DMS153 treated with DMSO at 0.1 percent for 48 hours (cell line): ENCODE data around the gene PLPP4.

Source experiments
- DNase-seq: peaks from one replicate; lab custom pipeline; 2025; ENCODE audit not compliant: unreplicated experiment; lab: John Stamatoyannopoulos, UW

PLPP4 gene

DNA sequence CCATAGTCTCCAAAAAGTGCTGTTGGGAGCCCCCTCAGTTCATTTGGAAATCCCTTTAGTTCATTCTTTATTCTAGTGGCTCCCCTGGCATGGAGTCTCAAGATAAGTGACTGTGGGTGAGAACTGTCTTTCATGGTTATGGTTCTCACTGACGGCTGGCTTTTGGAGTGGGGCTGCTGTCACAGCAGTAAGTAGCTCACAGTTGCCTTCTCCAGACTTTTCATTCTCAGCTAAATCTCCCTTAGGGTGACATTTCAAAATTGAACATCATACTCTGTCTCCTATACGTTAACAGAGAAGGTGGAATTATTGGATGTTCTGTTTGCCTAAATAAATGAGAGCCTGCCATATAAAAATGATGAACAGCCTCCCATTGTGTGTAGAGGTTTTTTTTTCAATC is 58.7 kb downstream of the PLPP4 start:
- DNase-seq: no peak

DNA sequence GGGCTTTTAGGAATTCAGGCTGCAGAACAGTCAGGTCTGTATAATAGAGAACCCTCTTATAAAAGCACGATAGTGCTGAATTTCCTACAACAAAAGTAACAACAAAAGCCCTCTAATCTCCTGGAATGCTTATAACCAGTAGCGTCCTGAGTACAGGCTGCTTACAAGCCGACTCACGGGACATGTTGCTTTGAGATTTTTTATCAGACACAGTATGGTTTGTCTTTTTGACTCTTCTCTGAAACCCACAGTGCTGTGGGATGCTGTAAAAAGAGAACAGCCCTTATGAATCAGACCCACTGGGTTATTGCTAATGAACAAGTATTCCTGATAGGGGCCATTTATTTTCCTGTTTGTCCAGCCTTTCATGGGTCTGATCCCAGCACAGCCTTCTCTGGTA is 59.4 kb downstream of the PLPP4 start:
- no peak for DNase-seq

DNA sequence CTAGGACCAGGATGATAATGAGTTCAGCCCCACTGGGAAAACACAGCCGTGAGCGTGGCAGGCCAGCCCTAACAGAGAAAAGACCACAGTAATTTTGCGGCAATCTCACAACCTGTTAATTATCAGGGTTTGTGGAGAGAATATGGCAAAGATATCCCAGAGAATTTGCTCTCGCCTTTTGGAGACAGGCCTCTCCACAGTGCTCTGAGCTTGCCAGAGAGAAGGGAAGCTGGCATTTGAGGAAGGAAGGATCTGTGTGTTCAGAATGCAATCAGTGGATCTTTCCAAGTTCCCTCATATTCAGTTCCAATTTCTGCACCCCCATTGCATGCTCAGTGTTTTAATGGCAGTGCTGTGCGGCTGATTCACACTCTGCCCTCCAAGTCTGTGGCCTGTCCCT is 60.2 kb downstream of the PLPP4 start:
- no peak for DNase-seq

DNA sequence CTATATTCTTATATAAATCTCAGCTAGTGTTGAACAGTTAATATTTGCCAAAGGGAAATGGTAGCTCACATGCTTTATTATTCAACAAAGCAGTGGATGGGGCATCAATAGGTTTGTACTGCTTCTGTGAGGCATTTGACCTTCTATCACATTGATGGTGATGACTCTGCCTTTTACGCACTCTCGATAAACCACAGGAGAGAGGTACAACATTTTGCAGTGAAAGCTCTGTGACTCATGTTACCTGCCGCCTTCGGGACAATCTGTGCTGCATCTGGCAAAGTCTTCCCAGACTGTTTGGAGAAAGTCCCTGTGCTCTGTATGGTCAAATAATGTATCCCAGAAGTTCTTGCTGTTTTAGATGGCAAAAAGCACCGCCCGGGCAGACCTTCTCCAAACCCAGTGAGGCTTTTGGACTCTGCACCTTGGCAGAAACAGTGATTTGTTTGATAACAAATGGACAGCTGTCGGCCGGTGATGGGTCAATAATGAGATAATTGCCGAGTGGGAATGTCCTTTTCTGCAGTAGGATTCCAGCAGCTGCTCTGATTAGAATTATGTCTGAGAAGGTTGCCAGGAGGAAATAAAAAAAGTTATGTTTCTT is 61.0 kb downstream of the PLPP4 start:
- no peak for DNase-seq

DNA sequence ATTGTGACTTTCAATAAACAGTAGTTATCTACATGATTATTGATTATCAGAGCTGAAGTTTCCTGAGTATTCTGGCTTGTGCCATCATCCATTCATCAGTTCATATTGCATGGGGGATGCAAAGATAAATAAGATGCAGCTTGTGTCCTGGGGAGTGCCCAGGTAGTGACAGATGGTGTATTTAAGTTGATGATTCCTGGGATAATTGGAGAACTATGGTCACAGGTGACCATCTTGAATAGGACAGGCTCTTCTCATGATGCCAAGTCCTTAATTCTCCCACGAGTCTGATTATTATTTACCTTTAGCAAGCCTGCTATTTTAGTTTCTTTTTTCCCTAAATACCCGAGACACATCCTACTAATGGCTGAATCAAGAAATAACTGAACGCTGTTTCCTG is 64.9 kb downstream of the PLPP4 start:
- DNase-seq: no peak

DNA sequence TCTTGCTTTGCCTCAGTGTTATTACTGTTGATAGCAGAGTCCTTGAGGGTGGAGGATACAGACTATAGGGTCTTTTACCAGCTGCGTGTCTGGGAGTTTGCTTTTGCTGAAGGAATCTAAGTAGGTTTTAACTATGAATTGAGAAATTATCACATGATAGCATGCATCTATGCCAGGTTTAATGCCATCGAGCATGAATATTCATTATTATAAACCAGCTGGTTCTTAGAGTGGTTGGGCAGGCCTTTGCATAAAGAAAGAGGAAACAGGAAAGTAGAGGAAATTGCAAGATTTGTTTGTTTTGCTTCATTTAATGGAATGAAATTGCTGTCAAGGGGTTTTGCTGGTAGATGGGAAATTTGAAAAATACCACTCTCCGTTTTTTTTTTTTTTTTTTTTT is 70.7 kb downstream of the PLPP4 start:
- no peak for DNase-seq

DNA sequence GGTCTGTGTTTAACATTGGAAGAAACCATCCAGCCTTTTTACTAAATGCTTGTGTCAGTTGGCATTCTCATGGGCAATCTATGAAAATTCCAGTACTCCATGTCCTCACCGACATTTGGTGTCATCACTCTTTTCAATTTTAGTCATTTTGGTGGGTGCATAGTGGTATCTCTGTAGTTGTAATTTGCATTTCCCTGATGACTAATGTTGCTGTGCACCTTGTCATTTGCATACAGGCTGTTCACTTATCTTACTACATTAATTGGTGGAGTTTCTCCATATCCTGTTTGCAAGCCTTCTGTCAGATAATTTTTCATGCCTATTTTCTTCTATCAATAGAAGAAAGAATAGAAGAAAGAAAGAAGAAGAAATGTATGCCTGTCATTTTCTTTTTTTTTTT is 73.7 kb downstream of the PLPP4 start:
- no peak for DNase-seq

DNA sequence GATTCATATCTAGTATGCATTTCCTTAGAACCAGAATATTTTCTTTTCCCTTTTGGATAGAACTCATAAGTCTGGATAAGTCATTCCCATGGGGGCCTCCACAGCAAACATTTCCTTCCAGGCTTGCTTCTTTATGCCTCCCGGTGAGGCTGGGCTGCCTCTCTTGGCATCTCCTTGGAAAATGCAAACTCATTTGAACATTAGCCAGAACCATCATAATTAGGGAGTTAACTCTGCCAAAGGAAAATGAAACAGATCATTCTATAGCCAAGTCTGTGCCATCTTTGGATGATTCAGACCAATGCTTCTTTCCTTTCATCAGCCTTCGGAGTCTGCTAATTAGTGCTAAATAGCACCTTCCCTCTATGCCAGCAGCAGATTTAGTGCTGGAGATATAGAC is 81.1 kb downstream of the PLPP4 start:
- DNase-seq: no peak

DNA sequence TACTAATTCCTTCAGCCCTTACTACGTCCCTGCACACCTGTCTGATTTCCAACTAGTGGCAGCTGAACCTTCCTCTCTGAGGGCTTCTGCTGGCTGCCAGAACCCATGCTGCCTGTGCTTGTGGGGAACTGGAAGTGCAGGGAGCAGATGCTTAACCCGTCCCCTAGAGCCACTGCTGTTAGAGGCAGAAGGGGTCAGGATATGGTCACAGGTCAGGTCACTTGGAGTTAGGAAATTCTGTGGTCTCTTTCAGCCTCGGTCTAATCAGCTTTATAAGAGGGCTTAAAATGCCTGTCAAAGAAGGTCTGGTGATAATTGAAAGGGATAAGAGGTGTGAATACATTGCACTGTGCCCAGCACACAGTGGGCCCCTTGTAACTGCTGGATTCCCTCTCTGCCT is 82.0 kb downstream of the PLPP4 start:
- DNase-seq: no peak

DNA sequence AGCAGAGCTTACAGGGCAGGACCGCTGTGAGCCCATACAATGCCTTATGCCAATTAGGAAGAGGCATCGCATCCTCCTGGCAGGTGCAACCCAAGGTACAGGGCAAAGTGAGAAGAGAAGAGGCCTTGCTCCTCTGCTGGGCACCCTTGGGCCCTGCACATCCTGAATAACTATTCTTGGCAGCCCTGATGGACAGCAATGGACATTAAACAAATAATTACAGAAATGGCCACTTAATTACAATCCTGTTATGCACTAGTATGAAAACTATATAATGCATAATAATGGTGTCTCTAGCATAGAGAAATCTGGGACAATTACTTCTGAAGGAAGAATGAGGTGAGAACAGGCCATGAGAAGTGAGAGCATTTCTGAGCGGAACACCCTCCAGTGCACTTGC is 83.5 kb downstream of the PLPP4 start:
- no peak for DNase-seq

DNA sequence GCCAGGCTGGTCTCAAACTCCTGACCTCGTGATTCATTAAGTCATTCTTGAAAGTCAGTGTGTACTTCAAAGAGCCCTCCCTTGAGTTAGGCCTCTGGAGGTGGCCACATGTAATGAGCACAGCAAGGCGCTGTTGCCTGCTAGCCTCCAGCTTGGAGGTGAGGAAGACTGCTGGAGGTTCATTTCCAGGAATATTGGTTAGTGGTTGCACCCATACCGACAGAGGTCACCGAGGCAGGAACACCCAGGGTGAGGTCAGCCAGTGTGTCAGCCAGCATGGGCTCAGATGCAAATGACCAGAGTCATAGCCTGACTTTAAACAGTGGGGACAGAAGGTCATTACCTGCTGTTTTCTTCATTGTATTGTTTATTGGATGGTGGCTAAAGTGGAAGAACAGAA is 85.0 kb downstream of the PLPP4 start:
- no peak for DNase-seq

DNA sequence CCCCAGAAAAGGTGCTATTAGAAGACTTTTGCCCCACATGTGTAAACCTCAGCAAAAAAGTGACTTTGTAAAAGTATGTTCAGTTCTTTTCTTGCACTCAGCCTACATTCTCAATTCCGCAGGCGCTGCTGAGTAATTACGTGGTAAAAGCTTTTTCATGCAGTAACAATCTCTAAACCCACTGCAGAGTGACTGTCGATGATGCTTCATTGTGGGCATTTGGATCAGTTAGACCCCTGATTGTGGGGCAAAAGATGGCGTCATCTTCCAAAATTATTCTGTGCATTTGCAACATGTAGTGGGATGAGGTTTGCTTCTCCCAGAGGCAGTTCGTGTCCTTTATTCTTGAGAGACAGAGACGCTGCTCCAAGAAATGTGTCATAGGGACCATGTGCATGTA is 85.6 kb downstream of the PLPP4 start:
- DNase-seq: no peak

DNA sequence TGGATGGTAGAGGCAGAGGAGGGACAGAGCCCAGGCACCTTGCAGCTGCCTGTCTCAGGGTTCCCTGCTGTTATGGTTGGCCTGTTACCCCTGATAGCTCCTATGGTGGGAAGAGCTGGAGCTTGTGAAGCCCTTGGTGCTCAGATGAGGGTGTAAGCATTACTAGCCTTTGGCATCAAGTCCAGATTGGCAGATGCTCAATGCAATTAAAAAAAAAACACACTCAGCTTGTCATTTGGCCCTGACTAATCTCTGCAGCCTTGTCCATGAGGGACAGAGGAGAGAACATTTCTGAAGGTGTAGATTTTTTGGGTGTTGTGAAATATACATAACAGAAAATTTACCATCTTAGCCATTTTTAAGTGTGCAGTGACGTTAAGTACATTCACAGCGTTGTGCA is 86.3 kb downstream of the PLPP4 start:
- DNase-seq: no peak

DNA sequence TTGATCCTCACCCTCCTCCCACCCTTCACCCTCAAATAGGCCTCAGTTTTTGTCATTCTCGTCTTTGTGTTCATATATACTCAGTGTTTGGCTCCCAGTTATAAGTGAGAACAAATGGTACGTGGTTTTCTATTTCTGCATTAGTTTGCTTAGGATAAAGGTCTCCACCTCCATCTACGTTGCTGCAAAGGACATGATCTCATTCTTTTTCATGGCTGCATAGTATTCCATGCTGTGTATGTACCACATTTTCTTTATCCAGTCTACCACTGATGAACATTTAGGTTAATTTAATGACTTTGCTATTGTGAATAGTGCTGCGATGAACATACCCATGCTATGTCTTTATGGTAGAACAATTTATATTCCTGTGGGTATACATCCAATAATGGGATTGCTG is 91.2 kb downstream of the PLPP4 start:
- DNase-seq: no peak

DNA sequence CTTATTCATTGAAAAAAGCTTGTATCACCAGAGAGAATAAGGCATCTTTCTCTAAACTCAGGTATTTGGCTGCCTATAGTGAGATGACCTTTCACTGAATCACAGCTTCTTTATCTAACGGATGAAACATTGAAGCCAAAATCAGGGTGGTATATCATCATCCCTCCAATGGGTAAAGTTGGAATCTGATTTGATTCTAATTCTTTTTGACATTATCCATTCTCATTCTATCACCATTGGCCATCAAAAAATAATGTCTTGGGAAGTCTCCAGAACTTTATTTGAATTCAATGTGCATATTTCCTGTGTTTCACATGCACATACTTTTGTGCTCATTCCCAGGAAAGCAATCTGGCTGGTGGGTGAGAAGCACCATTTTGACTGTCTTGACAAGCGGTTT is 95.2 kb downstream of the PLPP4 start:
- DNase-seq: no peak

DNA sequence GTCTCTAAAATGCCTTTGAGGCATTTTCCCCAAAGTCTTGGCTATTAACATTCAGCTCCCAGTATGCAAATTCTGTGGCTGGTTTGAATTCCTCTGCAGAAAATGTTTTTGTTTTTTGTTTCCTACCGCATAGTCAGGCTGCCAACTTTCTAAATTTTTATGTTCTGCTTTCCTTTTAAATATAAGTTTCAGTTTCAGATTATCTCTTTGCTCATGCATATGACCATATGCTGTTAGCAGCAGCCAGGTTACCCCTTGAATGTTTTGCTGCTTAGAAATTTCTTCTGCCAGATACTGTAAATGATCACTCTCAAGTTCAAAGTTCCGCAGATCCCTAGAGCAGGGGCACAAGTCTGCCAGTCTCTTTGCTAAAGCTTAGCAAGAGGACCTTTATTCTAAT is 96.9 kb downstream of the PLPP4 start:
- no peak for DNase-seq

DNA sequence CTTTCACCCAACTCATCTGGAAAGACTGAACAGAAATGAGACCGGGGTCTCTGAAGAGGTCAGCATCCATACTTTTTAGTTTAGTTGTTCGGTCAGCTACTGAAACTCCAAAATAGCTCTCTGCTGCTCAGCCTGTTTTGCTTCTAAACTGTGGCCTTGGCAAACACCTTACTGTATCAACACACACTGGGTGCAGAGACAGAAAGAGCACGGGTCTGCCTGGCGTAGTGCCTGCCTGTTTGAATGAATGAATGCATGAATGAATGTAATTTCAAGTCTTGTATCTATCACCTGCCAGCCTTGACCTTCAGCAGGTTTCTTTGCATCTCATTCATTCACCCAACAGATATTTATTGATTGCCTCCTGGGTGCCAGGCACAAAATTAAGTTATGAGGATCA is 98.4 kb downstream of the PLPP4 start:
- no peak for DNase-seq

DNA sequence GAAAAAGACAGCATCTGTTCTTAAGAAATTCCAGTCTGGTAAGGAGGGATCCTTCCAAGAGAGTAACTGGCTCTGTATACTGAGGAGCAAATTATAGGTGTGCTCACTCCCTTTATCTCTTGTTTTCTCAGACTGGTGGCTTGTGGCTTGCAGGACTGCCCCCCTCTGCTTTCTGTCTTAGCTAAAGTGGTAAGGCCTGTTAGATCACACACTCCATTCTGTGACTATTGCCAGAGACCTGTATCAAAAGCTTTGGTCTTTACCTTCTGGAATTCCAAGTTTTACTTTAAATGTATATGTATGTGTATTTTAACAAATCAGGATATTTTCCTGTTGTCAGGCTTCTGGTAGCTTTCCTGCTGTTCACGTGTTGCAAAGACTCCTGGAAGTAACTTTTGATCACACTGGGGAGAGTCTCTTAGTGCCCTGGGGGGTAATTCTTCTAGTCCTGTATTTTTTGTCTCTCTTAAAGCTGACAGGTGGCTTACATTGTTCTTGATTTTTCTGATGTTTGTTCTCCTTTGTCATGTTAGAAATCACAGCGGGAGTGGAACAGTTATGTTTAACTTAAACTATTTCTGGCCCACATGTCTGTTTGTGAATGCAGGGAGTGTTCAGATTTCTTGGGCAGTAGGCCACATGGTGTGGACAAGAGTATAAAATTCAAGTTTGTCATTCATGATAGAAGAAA is 99.0 kb downstream of the PLPP4 start:
- DNase-seq: no peak

DNA sequence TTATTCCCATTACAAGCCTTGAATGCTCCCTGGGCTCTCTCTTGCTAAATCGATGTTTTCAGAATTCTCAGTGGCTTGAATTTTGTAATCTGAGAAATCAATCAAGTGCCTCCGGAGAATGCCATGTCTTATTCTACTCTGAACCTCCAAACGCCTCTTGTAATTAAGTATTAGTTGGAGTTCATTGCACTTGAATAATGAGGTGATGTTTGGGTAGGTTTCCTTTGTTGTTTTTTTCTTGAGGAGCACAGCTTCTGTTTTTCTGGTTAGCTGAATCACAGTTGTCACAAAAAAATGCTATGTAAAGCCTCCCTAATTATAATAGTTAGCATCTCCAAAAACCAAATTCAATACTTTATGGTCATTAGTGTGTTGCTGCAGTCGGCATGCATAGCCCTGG is 100.3 kb downstream of the PLPP4 start:
- no peak for DNase-seq

DNA sequence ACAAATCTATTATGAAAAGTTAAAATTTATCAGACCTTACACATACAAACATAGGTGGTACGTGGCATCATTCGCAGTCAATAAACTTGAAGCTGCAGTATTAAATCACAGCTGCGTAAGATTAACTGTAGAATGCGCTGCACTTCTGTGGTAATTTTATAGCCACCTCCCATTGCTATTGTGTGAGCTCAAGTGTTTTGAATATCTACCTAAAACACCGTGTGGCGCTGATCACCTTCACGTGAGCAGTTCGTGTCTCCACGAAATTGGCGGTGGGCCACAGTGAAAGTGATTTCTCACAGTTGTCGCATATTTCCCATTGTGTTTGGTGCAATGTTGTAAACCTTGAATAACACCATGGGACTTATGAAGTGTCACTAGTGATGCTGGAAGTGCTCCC is 102.8 kb downstream of the PLPP4 start:
- DNase-seq: no peak

DNA sequence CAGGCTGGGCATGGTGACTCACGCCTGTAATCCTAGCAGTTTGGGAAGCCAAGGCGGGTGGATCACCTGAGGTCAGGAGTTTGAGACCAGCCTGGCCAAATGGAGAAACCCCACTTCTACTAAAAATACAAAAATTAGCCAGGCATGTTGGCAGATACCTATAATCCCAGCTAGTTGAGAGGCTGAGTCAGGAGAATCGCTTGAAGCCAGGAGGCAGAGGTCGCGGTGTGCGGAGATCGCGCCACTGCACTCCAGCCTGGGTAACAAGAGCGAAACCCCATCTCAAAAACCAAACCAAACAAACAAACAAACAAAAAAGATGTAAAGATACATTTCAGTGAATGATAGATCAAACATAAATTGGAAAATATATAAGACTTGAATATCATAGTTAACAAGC is 105.9 kb downstream of the PLPP4 start:
- DNase-seq: no peak

DNA sequence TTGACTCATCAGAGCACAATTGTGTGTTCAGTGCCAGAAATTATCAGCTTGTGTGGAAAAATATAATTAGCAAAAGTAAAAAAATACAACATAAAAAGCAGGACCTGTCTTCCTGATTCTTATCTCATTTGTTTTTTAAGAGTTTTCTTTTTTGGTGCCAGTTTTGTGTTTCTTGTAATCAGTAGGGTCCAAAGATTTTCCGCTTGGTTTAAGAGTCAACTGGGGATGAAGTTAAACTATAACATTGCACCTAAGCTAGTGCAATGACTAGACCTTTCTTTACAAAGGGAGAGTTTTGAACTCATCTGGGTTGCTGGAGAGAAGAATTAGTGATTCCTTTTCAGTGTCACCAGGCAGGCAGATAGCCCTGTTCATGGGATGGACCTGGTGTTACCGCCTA is 113.4 kb downstream of the PLPP4 start:
- no peak for DNase-seq

DNA sequence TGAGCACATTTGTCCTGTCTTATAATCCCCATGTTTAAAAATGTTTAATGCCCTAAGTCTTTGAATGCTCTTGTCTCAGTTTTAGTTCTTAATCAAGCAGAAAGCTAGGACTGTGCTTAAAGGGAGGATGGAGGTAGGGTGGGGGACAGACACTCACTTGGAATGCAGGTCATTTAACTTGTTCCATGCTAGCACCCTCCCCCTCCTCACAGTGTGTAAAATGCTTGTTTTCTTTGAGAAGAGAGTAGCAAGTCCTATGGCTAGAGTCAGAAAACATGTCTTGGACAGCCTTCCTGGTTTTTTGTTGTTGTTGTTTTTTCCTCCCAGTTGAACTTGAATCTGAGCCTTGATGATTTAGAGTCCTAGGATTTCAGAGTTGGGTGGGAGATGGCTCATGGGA is 114.2 kb downstream of the PLPP4 start:
- no peak for DNase-seq
